GM19035 (cell line): ENCODE measurements around the gene PITPNC1.
"Not testable (repeated sequence)": the region's sequence is repeated elsewhere in the genome, so short reads cannot be mapped to it uniquely, and the experiment has no call there.

Source experiments
- ATAC-seq: cut with Tn5 transposase; IDR thresholded peaks from one replicate; pipeline ENCODE4 v1.9.1; 2021; ENCODE audit not compliant: unreplicated experiment

PITPNC1 gene

DNA sequence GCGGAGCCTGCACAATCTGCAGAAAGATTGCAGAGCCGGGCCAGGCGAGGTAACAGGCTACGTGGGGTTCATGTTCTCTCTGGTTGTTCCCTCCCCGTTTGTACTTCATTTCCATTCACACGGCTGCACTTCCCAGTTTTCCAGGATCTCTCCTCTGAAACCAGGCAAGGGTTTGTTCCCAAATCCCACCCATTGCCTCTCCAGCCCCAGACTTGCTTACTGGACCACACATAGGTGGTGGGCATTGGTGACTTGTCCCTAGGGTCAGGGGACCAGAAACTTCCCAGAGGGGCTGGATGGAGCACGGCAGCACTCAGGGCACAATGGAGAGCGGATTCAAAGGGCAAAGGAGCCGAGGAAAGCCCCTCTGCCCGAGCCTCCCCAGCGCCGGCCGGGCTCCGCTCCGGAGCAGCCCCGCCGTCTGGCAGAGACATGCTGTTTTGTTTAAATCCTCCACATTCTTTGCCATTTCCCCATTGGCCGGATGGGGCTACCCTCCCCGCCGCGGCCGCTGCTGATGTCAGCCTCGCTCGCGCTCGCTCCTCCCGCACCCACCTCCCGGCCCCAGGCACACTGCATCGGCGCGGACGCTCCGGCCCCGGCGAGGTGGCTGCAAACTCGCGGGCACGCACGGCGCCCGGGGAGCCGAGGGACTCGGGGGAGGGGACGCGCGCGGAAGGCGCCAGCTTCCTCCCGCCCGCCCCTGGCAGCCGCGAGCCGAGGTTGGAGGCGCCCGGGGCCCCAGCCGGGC lies at the start of gene PITPNC1:
Gene PITPNC1, plus strand, starts transcription at position 545 of the 751 bp plus-strand sequence.
- ATAC-seq: peak; percentile 65

DNA sequence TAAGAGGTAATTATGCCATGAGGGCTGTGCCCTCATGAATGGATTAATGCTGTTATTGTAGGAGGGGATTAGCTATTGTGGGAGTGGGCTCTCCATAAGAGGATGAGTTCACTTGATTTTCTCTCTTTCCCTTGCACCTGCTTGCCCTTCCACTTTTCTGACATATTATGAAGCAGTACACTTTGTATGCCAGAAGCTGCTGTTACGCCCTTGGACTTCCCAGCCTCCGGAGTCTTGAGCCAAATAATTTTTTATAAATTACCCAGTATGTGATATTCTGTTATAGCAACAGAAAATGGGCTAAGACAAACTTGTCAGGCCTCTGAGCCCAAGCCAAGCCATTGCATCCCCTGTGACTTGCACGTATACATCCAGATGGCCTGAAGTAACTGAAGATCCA lies 49.1 kb upstream of the PITPNC1 start:
- no peak for ATAC-seq

DNA sequence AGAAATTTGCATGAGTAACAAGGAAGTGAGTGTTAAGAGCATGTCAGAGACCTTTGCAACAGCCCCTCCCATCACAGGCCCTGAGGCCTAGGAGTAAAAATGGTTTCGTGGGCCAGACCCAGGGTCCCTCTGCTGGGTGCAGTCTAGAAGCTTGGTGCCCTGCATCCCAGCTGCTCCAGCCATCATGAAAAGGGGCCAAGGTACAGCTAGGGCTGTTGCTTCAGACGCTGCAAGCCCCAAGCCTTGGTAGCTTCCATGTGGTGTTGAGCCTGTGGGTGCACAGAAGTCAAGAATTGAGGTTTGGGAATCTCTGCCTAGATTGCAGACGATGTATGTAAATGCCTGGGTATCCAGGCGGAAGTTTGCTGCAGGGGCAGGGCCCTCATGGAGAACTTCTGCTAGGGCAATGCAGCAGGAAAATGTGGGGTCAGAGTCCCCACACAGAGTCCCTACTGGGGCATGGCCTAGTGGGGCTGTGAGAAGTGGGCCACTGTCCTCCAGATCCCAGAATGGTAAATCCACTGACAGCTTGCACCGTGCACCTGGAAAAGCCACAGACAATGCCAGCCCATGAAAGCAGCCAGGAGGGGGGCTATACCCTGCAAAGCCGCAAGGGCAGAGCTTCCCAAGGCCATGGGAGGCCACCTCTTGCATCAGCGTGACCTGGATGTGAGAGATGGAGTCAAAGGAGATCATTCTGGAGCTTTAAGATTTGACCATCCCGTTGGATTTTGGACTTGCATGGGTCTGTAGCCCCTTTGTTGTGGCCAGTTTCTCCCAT lies 45.5 kb upstream of the PITPNC1 start:
- ATAC-seq: not testable (repeated sequence)

DNA sequence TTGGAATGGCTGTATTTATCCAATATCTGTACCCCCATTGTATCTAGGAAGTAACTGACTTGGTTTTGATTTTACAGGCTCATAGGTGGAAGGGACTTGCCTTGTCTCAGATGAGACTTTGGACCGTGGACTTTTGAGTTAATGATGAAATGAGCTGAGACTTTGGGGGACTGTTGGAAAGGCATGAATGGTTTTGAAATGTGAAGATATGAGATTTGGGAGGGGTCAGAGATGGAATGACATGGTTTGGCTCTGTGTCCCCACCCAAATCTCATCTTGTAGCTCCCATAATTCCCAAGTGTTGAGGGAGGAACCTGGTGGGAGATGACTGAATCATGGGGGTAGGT lies 44.9 kb upstream of the PITPNC1 start:
- ATAC-seq: not testable (repeated sequence)

DNA sequence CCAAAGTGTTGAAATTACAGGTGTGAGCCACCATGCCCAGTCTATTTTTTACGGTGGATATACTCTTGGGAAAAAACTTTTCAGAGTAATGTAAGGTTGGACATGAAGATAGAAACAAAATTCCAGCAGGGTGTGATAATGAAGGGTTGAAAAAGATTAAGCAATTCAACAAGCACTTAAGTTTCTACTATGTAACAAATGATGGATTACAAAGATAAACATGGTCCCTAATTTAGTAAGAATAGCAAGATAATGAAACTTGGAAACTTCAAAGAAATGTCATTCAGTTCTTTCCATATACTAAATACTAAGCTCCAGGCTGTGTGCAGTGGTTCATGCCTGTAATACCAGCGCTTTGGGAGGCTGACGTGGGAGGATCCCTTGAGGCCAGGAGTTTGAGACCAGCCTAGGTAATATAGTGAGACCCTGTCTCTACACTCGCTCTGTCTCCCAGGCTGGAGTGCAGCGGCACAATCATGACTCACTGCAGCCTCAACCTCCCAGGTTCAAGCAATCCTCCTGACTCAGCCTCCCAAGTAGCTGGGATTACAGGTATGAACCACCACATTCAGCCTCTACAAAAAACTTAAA lies 41.7 kb upstream of the PITPNC1 start:
- no peak for ATAC-seq

DNA sequence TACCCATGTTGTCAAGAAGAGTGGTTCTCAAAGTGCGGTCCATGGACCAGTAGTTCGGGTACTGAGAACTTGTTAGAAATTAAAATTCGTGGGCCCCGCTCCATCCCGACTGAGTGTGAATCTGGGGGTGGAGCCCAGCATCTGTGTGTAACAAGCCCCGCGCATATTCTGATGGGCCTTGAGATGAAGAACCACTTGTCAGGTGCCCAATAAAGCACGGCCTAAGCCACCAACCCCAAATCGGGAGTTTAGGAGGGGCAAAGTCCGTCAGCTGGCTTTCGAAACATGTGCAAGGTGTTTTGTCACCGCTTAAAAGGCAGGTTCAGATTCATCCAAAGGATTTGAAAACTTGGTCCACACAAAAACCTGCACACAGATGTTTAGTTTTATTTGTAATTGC lies 40.2 kb upstream of the PITPNC1 start:
- ATAC-seq: no peak

DNA sequence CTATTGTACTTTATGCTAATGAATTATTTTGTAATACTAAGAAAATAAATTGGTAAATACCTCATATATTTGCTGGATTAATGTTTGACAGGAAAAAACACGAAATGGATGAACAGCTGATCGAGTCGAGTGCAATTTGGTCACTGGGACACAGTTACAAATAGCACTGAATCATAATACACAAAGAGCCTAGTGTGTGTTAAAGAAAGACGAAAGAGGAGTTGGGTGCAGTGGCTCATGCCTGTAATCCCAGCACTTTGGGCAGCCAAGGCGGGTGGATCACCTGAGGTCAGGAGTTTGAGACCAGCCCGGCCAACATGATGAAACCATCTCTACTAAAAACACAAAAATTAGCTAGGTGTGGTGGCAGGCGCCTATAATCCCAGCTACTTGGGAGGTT lies 38.7 kb upstream of the PITPNC1 start:
- not testable (repeated sequence) for ATAC-seq

DNA sequence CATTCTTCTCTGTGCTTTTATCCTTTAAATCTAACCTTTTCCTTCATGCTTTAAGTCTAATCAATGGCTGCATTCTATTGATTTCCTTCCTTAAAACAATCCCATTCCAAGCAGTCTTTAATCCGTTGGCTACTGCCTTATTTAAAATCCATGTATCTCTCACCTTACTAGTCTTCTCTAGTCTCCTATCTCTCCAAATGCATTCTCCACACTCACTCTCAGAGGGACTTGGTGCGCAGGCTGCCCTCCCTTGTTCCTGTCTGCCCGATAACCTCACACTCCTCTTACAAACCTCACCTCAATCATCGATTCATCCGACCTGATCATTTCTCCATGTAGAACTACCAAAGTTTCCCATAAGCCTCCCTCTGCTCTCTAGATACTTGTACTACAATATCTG lies 33.8 kb upstream of the PITPNC1 start:
- ATAC-seq: no peak

DNA sequence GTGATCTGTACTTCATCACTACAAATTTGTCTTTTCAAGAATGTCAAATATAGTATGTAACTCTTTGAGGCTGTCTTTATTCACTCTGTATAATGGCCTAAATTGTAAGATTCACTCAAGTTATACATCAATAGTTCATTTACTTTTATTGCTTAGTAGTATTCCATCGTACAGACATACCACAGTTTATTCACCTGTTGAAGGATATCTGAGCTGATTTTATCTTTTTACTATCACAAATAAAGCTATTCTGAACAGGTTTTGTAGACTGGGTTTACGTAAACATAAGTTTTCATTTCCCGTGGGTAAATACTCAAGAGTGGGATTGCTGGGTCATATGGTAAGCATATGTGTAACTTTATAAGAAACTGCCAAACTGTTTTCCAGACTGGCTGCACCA lies 29.3 kb upstream of the PITPNC1 start:
- ATAC-seq: no peak

DNA sequence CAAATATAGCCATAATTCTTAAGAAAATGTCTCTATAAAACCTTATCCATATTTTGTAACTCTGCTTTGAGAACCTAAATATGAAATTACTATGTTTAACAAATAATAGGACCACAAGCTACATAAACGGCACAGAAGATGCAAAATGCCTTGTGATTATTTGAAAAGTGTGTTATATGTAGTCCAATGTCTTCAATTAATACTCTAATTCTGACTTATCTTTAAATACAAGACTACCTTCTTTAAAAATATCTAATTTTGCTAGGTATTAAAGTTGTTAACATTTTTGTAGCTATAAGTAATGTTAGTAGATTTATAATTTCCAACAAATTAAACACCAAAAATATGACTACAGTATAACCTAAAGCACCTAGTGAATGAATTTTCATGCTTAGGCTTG lies 27.7 kb upstream of the PITPNC1 start:
- ATAC-seq: no peak

DNA sequence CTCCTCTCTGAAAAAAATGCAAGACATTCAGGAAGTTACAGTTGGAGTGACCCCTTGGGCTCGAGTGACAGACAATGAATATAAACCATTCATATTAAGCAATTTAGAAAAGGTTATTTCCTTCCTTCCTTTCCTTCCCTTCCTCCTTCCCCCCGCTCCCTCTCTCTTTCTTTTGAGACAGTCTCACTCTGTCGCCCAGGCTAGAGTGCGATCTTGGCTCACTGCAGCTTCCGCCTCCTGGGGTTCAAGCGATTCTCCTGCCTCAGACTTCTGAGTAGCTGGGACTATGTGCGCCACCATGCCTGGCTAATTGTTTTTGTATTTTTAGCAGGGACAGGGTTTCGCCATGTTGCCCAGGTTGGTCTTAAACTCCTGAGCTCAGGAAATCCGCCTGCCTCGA lies 23.9 kb upstream of the PITPNC1 start:
- no peak for ATAC-seq

DNA sequence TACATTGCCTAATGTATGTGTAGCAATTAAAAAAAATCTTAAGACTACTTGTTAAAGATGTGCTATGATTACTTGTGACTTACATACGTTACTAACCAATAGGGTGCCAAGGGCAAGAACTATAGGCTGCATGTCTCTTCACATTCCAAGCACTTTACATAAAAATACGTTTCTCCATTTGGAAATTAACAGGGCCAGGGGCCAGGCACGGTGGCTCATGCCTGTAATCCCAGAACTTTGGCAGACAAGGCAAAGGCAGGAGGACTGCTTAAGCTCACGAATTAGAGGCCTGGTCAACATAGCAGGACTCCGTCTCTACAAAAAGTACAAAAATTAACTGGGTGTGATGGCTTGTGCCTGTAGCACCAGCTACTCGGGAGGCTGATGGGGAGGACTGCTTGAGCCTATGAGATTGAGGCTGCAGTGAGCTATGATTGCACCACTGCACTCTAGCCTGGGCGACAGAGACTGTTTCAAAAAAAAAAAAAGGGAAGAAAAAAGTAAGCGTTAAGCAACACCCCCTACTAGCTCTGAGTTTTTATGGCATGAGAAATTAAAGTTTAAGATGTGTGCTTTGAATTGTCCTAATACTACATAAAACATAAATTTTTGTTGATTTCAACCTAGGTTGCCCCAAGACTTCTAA lies 23.0 kb upstream of the PITPNC1 start:
- no peak for ATAC-seq

DNA sequence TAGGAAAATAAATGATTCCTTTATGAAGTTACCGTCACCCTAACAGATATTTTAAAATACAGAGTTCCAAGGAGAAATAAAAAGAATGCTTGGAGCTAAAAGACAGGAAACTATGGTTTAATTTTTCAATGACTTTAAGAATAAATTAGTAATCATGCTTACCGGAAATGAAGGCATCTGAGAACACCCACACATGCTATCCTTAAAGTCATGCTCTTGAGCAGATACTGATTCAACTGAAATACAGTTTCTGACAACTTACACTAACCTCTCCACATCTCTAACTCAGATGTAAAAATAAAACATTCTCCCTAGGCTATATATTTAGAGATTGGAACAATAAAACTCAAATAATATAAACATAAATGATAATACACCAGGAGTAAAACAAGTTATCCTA lies 18.5 kb upstream of the PITPNC1 start:
- ATAC-seq: no peak

DNA sequence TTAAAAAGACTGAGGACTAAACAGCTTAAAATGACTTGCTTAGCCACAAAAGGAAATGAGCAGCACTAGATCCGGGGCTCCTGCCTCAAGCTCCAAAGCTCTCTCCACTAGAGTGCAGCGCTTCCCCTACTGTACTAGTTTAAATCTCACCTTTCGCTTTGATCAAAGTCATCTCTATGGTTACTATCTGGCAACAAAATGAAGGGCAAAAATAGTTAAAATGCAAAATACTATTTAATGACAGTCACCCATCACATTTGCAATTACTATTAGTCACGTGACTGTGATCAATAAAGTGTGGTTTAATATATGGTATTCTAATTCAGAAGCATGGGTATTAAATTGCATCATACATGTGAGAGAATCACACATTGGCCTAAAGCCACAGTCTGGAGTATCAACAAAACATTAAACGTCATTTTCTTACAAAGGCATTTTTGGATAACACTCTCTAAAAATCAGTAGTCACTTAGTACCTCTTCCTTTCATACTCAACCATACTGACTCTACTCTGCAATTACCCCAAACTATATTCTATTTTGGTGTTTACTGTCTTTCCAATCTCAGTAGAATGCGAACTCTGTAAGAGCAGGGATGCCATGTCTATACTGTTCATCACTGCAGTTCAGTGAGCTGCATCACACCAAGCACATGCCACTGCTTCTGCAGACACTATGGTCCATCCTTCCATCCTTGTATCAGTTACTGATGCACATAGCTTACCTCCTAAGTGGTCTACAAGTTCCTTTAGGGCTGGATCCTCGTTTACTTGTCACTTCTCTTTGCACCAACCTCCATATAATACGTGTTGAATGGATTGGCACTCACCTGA lies 16.9 kb upstream of the PITPNC1 start:
- ATAC-seq: no peak

DNA sequence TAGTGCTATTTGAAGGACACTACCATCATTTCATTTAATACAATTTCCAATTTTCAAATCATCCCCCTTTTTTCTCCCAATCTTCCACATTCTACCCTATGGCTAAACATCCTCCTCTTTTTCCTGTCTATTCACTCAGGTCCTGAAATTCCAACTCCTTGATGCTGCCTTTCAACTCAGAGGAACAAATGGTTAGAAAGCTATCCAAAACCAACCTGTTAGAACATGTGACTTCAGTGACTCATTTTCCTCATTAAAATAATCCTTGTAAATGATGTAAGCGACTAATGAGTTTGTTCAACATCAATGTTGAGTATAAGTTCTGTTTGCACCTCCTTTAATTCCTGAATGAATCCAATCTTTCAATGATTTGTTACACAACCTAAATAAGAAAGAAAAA lies 16.2 kb upstream of the PITPNC1 start:
- no peak for ATAC-seq

DNA sequence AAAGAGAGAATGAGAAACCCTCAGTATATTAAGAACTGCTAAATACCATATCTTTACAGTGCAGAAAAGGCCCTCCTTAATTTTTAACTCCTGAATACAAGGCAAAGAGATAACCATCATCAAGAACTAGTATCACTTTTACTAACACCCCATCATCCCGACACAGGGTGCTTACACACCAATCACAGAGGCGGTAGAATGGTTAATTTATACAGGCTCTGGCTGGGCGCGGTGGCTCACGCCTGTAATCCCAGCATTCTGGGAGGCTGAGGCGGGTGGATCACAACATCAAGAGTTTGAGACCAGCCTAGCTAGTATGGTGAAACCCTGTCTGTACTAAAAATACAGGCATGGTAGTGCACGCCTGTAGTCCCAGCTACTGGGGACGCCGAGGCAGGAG lies 14.9 kb upstream of the PITPNC1 start:
- no peak for ATAC-seq

DNA sequence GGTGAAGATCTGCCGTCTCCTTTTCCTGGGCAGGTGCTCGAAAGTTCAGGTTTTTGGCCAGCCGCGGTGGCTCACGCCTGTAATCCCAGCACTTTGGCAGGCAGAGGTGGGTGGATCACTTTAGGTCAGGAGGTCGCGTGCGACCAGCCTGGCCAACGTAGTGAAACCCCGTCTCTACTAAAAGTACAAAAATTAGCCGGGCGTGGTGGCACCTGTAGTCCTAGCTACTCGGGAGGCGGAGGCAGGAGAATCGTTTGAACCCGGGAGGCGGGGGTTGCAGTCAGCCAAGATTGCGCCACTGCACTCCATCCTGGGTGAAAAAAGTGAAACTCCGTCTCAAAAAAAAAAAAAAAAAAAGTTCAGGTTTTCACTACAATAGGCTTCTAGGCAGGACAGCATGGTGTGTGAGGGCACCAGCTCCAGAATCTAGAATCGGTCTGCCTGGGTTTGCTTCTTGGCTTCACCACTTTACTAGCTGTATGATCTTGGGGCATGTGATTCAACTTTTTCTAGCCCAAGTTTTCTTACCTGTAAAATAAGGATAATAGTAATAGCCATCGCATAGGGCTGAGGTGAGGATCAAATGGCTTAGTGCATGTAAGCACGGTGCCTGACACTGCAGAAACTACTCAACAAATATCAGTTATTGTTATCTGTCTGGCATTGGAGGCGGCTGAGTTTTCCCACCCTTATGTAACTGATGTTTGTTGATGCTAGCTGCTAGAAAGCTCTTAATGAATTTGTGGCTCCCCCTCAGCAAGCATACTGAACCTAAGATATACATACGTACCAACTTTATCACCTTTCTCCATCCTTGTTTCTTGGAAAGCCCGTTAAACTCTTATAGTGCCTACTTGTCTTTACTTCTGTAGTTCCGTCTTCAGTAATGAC lies 12.0 kb upstream of the PITPNC1 start:
- no peak for ATAC-seq

DNA sequence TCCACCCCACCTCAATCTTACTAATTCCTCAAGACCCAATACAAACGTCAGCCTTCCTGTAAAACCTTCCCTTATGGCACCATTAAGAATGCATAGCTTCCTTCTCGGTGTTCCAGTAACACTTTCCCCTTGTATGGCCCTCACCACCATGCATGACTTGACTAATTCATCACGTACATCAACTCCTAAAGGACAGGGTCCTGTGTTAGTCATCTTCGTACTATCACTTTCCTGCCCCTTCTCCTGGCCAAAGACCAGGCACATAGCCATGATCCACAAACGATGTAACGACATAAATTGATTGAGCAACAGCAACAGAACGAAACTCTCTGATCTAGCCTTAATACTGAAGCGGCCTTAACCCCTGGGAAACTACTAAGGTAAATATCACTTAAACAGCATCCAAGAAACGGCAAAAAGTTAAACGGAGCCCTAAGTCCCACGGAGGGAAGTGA lies 11.3 kb upstream of the PITPNC1 start:
- ATAC-seq: peak; percentile 8
